ENCODE measurements around the gene GSTM4.
"Not testable (repeated sequence)": the region's sequence is repeated elsewhere in the genome, so short reads cannot be mapped to it uniquely, and the experiment has no call there.

GSTM4 gene

DNA sequence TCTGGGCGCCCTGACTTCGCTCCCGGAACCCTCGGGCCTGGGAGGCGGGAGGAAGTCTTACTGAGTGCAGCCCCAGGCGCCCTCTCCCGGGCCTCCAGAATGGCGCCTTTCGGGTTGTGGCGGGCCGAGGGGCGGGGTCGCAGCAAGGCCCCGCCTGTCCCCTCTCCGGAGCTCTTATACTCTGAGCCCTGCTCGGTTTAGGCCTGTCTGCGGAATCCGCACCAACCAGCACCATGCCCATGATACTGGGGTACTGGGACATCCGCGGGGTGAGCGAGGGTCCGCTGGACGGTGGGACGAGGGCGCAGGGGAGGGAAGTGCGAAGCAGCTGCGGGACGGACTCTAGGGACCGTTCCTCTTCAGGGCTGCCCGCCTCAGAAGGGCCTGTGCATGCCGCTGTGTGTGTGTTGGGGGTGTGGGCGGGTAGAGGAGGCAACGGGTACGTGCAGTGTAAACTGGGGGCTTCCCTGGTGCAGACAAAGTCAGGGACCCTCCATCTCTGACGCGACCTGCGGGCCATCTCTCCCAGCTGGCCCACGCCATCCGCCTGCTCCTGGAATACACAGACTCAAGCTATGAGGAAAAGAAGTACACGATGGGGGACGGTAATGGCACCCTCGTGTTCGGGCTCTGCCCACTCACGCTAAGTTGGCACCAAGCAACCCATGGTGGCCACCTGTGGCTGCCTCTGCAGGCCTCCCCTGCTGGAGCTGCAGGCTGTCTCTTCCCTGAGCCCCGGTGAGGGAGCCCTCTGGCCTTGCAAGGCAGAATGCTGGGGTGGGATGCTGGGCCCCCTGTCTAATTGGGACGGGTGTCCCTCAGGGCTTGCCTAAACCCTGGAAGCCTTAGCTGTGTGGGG lies 32.0 kb downstream of the GSTM4 start, which contains the start of gene GSTM1:
Gene GSTM1 (plus strand): TSS at position 177 of the 859 bp plus-strand sequence. CDS start 57 bp downstream, at position 234.
- DNase-seq (ENCODE audit: low read depth in 2 of 2), result peak in 1 of 2 donors; percentile 87
- peak within 1 kb of the TSS in 1 of 2 donors; percentile 69 for H3K4me3 ChIP-seq (replicated peaks in 1 of 2; ENCODE audit: low read depth in 2 of 2, low read length in 2 of 2)
- TF ChIP-seq, protein P1, sequence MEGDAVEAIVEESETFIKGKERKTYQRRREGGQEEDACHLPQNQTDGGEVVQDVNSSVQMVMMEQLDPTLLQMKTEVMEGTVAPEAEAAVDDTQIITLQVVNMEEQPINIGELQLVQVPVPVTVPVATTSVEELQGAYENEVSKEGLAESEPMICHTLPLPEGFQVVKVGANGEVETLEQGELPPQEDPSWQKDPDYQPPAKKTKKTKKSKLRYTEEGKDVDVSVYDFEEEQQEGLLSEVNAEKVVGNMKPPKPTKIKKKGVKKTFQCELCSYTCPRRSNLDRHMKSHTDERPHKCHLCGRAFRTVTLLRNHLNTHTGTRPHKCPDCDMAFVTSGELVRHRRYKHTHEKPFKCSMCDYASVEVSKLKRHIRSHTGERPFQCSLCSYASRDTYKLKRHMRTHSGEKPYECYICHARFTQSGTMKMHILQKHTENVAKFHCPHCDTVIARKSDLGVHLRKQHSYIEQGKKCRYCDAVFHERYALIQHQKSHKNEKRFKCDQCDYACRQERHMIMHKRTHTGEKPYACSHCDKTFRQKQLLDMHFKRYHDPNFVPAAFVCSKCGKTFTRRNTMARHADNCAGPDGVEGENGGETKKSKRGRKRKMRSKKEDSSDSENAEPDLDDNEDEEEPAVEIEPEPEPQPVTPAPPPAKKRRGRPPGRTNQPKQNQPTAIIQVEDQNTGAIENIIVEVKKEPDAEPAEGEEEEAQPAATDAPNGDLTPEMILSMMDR (IDR thresholded peaks at IDR 0.05; ENCODE audit: low read depth, low read length), result peak; percentile 51

DNA sequence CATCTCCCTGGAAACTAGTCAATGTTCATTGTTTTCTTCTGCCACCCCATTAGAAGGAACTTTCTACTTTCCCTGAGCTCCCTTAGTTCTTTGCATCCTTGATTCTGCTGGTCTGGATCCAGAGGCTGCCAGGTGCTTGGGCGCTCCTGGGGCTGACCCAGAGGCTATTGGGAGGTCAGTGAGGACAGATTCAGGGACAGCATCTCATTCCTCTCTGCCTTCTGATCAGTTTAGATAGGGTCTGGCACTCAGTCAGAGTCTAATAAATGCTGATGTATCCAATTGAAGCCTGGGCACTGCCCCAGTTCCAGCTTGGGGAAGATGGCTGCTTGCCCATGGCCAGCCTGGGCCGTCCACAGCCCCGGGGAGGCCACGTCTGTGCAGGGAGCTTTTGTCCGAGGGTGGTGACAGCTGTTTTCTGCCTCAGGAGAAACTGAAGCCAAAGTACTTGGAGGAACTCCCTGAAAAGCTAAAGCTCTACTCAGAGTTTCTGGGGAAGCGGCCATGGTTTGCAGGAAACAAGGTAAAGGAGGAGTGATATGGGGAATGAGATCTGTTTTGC lies 34.0 kb downstream of the GSTM4 start:
- TF ChIP-seq, protein P1 (IDR thresholded peaks at IDR 0.05; ENCODE audit: low read depth, low read length), result no peak
- H3K4me3 ChIP-seq (replicated peaks in 1 of 2; ENCODE audit: low read depth in 2 of 2, low read length in 2 of 2), result no peak overlapping the region
- DNase-seq (ENCODE audit: low read depth in 2 of 2), result no peak

DNA sequence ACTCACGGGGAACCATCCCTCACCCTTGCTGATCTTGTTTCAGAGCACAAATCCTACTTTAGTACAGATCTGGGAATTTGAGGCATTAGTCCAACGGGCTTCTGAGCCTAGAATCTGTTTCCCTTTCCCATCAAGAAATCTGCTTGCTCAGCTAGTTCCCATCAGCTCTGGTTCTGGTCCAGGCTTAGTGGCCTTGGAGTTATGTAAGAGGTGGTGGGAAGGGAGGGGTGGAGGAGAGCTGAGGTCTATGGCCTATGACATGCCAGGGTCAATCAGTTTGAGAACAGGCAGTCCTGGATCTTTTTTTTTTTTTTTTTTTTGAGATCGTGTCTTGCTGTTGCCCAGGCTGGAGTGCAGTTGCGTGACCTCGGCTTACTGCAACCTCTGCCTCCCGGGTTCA lies 35.9 kb downstream of the GSTM4 start:
- H3K4me3 ChIP-seq (replicated peaks in 1 of 2; ENCODE audit: low read depth in 2 of 2, low read length in 2 of 2), result no peak overlapping the region
- TF ChIP-seq, protein P1 (IDR thresholded peaks at IDR 0.05; ENCODE audit: low read depth, low read length), result no peak
- no peak for DNase-seq (ENCODE audit: low read depth in 2 of 2)

DNA sequence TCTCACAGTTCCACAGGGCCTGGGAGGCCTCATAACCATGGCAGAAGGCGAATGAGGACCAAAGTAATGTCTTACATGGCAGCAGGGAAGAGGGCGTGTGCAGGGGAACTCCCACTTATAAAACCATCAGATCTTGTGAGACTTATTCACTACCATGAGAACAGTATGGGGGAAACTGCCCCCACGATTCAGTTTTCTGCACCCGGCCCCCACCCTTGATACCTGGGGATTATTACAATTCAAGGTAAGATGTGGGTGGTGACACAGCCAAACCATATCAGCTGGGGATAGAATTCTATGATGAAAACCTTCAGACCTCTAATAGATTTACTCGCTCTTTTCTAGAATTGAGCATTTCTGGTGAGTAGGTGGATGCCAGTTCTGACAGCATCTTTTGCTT lies 38.5 kb downstream of the GSTM4 start:
- not testable (repeated sequence) for DNase-seq (ENCODE audit: low read depth in 2 of 2); H3K4me3 ChIP-seq (replicated peaks in 1 of 2; ENCODE audit: low read depth in 2 of 2, low read length in 2 of 2)

DNA sequence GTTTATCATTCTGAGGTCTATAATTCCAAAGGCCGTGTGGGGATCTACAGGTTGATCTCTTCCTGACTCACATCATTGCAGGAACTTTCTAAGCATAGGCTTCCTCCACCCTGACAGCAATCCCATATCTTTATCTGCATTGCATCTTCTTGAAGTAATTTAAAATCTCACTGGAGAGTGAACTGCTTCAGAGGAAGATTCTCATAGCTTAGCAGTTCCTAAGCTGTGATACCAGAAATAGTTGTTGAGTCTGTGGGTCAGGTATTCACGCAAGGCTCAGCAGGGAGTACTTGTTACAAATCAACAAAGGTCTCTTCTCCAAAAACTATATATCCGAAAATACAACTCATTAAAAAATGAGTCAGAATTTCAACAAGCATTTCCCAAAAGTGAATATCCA lies 39.2 kb downstream of the GSTM4 start:
- DNase-seq (ENCODE audit: low read depth in 2 of 2); H3K4me3 ChIP-seq (replicated peaks in 1 of 2; ENCODE audit: low read depth in 2 of 2, low read length in 2 of 2): not testable (repeated sequence)

DNA sequence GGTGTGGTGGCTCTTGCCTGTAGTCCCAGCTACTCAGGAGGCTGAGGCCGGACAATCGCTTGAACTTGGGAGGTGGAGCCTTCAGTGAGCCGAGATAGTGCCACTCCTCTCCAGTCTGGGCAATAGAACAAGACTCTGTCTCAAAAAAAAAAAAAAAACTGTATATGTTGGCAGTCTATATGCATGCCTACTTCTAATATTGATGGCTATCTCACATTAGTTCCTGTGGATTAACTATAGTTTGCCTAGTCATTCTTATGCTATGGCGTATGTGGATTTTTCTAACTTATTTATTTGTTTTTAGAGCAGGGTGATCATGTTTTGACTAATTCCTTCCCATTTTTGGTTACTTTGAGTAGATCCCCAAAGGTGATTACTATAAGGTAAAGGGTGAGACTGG lies 41.2 kb downstream of the GSTM4 start:
- DNase-seq (ENCODE audit: low read depth in 2 of 2), result no peak
- H3K4me3 ChIP-seq (replicated peaks in 1 of 2; ENCODE audit: low read depth in 2 of 2, low read length in 2 of 2), result no peak overlapping the region
- TF ChIP-seq, protein P1 (IDR thresholded peaks at IDR 0.05; ENCODE audit: low read depth, low read length), result no peak

DNA sequence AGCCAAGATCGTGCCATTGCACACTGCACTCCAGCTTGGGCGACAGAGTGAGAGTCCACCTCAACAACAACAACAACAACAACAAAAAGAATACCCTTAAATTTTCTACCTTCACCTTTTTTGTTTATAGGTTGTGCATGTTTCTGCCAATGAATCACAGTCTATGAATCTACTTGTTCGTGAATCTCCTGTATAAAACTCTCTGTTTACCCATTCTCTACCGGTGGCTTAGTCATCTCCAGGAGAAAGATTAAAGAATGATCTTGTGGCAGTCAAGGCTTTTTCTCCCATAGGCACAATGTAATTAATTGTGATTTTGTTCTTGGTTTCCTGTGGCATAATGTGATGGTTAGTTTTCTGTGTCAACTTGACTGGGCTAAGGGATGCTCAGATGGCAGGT lies 42.0 kb downstream of the GSTM4 start:
- peak in 1 of 2 donors; percentile 42 for DNase-seq (ENCODE audit: low read depth in 2 of 2)

DNA sequence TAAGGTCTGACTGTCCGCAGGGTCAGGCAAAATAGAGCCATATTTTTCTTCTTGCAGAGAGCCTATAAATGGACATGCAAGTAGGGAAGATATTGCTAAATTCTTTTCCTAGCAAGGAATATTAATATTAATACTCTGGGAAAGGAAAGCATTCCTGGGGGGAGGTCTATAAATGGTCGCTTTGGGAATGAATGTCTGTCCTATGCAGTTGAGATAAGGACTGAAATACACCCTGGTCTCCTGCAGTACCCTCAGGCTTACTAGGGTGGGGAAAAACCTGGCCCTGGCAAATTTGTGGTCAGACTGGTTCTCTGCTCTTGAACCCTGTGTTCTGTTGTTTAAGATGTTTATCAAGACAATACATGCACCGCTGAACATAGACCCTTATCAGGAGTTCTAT lies 47.0 kb downstream of the GSTM4 start:
- DNase-seq (ENCODE audit: low read depth in 2 of 2); H3K4me3 ChIP-seq (replicated peaks in 1 of 2; ENCODE audit: low read depth in 2 of 2, low read length in 2 of 2): not testable (repeated sequence)

More for the DNA sequence above, 42.0 kb downstream of the GSTM4 start:
- H3K4me3 ChIP-seq (replicated peaks in 1 of 2; ENCODE audit: low read depth in 2 of 2, low read length in 2 of 2), result not testable (repeated sequence)

DNA sequence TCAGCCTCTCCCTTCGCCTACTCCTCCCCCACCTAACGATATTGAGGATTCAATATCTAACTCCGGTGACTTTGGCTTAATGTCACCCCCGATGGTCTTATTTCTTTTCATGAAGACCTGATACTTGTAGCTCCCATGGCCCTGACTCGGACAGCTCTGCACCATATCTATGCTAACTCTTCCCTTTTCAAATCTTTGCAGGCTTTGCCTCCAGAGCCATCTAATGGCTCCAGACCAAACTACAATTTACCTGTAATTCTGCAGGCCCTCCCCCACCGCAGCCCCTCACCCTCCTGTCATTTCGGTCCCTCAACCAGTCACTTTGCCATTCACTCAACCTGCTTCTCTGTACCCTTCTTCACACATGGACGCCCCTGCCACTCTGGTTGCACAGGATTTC lies 48.3 kb downstream of the GSTM4 start:
- H3K4me3 ChIP-seq (replicated peaks in 1 of 2; ENCODE audit: low read depth in 2 of 2, low read length in 2 of 2), result no peak overlapping the region
- TF ChIP-seq, protein P1 (IDR thresholded peaks at IDR 0.05; ENCODE audit: low read depth, low read length), result no peak
- no peak for DNase-seq (ENCODE audit: low read depth in 2 of 2)
